Skin epidermis (tissue), 12 donors: ENCODE data around the gene STX7.
"Not testable (repeated sequence)": the region's sequence is repeated elsewhere in the genome, so short reads cannot be mapped to it uniquely, and the experiment has no call there.

ENCODE experiments used
- H3K27ac ChIP-seq, 21 experiments: fragments of 200-600 bp; sonication (generic) in 11 of 21; one replicate each; pipeline ENCODE4 v1.5.0; 2020; ENCODE audit warnings: mild to moderate bottlenecking in 3 of 21, inconsistent platforms in 2 of 21, moderate library complexity in 2 of 21
- H3K4me3 ChIP-seq, 7 experiments: fragments of 200-600 bp; sonication (generic) in 2 of 7; one replicate each; pipeline ENCODE4 v1.5.0; 2020; ENCODE audit warnings: inconsistent platforms in 2 of 7, mild to moderate bottlenecking in 2 of 7, moderate library complexity in 1 of 7

Gene STX7

DNA sequence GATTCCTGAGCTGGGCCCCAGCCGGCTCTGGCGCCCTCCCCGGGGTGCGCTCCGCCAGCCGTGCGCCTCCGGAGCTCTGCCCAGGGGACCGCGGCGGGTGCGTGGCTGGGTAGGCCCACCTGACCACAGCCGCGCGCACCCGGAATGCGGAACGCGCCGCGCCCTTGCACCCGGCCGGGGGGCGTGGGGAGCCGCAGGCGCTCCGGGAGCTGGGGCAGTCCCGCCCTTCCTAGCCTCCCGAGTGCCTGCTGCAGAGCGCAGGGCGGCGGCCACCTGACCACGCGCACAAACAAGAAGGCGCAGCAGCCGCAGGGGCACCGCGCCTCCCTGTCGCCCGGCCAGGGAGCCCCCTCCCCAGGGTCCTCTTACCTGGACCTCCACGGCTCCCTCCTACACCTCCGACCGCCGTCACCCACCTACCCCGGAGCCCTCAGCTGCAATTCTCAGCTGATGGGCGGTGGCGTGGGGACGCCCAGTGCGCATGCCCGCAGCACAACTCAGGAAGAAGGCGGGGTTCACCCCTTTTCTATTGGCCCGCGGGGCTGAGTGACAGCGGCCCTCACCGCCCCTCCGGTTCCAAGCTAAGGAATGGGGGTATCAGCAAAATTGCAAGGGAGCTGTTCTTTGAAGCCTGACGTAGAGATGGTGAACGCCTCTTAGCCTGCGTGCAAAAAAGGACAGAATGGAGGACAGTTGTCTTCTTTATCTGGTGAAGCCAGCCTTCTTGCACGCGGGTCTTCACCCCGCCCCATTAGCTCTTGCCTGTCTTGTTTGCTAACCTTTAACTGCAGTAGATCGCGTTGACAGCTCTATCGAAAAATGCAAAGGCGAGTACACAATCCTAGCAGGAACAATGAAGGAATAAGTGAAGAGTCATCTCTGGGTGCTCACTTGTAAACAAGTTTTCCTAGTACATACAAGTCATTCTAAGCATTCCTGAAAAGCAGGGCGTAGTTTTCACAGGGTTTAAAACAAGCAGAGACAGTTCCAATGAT, at the start of gene STX7:
Gene STX7 (minus strand): TSS at position 479 of the 995 bp plus-strand sequence. CDS start 9,586 bp downstream, outside the sequence.
- peak within 1 kb of the TSS; percentile 71 to 99 (median 87) for H3K4me3 ChIP-seq
- H3K27ac ChIP-seq: peak within 1 kb of the TSS; percentile 51 to 95 (median 89)

DNA sequence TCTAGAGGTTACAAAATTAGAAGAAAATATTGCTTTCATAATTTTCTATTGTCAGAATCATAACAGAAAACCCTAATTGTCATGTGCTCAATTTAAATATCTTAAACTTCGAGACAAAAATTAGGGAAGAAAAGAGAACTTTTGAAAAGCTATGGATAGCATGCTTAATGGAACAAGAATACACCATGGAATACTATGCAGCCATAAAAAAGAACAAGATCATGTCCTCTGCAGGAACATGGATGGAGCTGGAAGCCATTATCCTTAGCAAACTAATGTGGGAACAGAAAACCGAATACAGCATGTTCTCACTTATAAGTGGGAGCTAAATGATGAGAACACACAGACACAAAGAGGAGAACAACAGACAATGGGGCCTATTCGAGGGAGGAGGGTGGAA, 47.2 kb upstream of the STX7 start:
- not testable (repeated sequence) for H3K4me3 ChIP-seq, H3K27ac ChIP-seq

- H3K27ac ChIP-seq: no peak within 1 kb of the TSS
- H3K4me3 ChIP-seq: no peak within 1 kb of the TSS
Observed at GRCh38 chr6:132552372-132552771, 39.5 kb upstream of the STX7 start, which contains the start of gene TAAR8. TAAR8 (plus strand) TSS chr6:132552672; CDS start chr6:132552693, 21 bp downstream.

- H3K27ac ChIP-seq: no peak overlapping the region
- no peak overlapping the region for H3K4me3 ChIP-seq
Observed at GRCh38 chr6:132551214-132551613, 38.3 kb upstream of the STX7 start.

GRCh38 chr6:132548746-132549463, 36.0 kb upstream of the STX7 start:
- no peak overlapping the region for H3K27ac ChIP-seq
- H3K4me3 ChIP-seq: no peak overlapping the region

GRCh38 chr6:132544826-132545225, 31.9 kb upstream of the STX7 start:
- no peak overlapping the region for H3K27ac ChIP-seq
- no peak overlapping the region for H3K4me3 ChIP-seq

DNA sequence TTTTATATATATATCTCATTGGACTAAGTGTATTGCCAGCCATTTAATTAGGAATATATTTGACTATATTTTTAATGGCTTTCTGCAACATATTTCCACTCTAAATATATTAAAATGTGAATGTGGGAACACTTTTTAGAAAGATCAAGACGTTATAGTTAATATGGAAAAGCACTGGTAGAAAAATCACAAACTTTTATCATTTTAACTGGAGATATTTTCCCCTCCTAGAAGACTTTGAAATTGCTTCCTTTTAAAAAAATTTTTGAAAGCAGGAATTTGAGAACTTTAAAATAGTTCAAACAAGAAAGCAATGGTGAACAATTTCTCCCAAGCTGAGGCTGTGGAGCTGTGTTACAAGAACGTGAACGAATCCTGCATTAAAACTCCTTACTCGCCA, 25.1 kb upstream of the STX7 start, which contains the start of gene TAAR9:
Gene TAAR9 (plus strand): TSS at position 301 of the 400 bp plus-strand sequence. CDS start 13 bp downstream, at position 314.
- no peak within 1 kb of the TSS for H3K4me3 ChIP-seq
- no peak within 1 kb of the TSS for H3K27ac ChIP-seq

DNA sequence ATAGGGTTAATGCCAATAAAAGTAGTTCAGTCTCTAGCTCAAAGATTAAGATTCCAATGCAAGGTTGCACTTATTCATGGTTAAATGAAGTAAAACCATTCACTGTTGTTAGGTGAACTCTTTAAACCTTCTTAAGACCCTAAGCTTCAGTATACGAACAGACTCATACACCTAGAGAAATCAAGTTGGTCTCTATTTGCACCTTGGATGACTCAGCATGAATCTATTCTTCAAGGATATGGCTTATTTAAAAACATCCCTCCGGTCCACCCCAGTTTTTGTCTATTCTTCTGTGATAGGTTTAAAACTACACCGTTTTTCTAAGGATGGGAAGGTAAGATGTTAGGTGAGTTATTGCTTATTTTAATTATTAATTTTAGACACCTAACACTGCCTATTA, 24.2 kb upstream of the STX7 start:
- Histone ChIP-seq H3K27ac (no peak overlapping the region), H3K4me3 (no peak overlapping the region)

DNA sequence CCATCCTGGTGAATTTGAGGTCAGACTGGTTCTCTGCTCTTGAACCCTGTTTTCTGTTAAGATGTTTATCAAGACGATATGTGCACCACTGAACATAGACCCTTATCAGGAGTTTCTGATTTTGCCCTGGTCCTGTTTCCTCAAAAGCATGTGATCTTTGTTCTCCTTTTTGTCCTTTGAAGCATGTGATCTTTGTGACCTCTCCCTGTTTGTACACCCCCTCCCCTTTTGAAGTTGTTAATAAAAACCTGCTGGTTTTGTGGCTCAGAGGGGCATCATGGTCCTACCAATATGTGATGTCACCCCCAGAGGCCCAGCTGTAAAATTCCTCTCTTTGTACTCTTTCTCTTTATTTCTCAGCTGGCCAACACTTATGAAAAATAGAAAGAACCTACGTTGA, 21.6 kb upstream of the STX7 start:
- not testable (repeated sequence) for H3K4me3 ChIP-seq, H3K27ac ChIP-seq

- no peak overlapping the region for H3K4me3 ChIP-seq
- no peak overlapping the region for H3K27ac ChIP-seq
Observed at GRCh38 chr6:132530293-132530974, 17.5 kb upstream of the STX7 start.

DNA sequence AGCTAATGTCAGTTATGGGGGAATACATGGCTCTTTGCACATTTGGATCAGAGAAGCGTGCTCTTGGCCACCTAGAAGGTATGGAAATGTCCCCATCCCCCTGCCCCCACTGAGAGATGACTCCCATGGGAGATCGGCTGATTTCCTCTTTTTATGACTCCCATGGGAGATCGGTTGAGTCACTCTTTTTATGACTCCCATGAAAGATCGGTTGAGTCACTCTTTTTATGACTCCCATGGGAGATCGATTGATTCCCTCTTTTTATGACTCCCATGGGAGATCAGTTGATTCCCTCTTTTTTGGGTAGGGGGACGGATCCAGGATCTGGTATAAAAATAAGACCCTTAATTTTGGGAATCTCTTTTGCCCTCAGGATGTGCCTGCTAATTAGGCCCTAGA, 14.9 kb upstream of the STX7 start:
- Histone ChIP-seq H3K27ac (no peak overlapping the region), H3K4me3 (no peak overlapping the region)

DNA sequence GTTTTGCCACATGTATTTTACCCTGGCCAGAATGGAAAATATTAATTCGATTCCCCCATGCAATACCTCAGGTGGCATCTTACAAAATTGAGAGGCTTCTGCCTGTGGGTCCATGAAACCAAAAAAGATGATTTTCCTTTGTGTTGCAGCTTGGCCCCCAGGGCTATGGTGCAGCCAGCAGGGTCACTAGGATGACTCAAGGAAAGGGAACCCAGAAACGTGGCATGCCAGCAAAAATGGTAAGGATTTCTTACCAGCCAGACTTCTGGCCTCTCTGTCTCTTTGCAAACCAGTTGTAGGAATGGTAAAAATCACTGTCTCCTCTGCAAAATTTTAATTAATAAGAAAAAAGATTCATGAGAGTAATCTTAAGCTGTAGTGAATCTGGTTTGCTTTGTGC, 13.5 kb upstream of the STX7 start:
- Histone ChIP-seq H3K4me3 (no peak overlapping the region), H3K27ac (no peak overlapping the region)

DNA sequence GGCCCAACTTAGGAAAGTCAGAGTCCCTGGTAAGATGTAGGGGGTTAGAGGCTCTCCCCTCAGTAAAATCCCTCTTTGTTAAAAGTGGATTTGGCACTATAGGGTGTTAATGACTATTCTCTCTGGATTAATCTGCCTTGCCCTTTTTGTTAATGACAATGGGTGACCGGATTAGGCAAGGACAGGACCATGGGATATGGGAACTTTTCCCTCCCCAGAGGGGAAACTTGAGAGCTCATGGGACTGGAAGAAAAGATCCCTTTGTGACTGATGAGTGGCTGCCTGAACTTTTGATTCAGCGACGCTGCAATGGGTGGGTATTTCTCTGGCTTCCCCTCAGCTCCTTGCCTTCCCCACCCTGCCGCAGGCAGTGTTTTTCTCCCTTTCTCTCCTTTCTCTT, 12.9 kb upstream of the STX7 start:
- Histone ChIP-seq H3K27ac (no peak overlapping the region), H3K4me3 (no peak overlapping the region)

- Histone ChIP-seq H3K27ac (no peak overlapping the region), H3K4me3 (no peak overlapping the region)
Observed at GRCh38 chr6:132524646-132525045, 11.7 kb upstream of the STX7 start.

DNA sequence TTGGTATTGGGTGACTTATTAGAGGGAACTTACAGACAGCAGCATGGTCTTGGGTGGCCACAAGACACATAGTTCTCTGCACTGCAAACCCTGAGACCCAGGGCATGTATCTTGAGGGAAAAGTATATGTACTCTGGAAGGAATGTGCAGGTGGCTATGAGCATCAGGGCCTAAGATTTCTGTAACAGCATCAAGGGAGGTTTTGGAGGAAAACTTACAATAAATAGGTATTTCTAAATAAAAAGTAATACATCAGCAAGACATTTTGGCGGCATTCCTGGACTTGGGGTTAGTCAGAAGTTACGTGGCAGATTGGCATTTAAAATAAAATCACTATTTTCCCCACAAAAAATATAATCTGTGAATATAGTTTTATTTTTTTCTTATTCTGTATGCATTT, 8.0 kb upstream of the STX7 start:
- H3K27ac ChIP-seq: no peak overlapping the region

GRCh38 chr6:132515386-132515785, 2.5 kb upstream of the STX7 start:
- Histone ChIP-seq H3K27ac (no peak overlapping the region), H3K4me3 (no peak overlapping the region)

More for the DNA sequence above, 8.0 kb upstream of the STX7 start:
- H3K4me3 ChIP-seq: no peak overlapping the region

GRCh38 chr6:132513831-132514545, 1.1 kb upstream of the STX7 start:
- H3K4me3 ChIP-seq: peak overlapping the region in 1 of 7 experiments; percentile 81
- peak overlapping the region in 4 of 21 experiments; percentile 92 to 95 (median 92) for H3K27ac ChIP-seq

DNA sequence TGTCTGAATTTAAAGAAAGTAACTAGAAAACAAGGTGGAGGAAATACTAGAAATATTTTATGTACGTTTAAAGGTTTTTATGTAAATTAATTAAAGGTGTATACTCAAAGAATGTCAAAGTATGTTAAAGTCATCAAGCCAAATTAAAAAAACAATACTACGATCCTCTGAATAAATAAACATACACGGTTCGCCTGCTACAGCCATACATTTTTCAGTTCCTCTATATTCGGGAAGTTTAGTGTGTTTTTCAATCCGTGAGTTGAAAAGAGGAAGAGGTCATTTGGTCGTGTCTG, 626 bp downstream of the STX7 start:
- Histone ChIP-seq H3K4me3 (peak overlapping the region; percentile 71 to 99 (median 87)), H3K27ac (peak overlapping the region; percentile 51 to 95 (median 89))

DNA sequence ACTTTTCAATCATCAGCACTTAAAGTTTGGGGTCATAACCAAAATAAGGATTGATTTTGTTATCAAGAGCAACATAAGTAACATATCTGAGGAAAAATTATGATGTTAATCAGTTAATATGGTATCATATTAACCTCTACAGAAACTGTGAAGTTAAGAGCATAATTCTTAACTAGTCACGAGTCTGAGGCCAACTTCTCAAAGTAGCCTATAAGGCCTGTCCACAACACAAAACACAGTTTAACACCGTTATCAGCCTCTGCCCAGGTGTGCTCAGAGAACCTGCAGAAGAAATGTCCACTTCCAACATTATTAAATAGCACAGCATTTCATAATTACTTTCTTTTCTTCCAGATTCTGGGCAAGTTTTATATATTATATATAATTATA, 1.1 kb downstream of the STX7 start:
- H3K4me3 ChIP-seq: peak overlapping the region; percentile 71 to 99 (median 87)
- peak overlapping the region in 16 of 21 experiments; percentile 35 to 95 (median 90) for H3K27ac ChIP-seq
